T-cell (primary cell): ENCODE measurements around the gene RAB20. TPM values are rescaled to one million over a fixed set of nuclear protein-coding genes. Genes with fewer than 3 reads are reported as not detected.

Experiments used
- ATAC-seq, 4 experiments: fragments of 200-7000 bp in 3 of 4; fragments of 150-1000 bp in 1 of 4; cut with Tn5 transposase; replicated peaks in 1 of 4; 1 replicate in 3 of 4; 2 replicates in 1 of 4; pipeline ENCODE4 v1.10.0; 2021; ENCODE audit warnings: moderate library complexity in 3 of 4, mild to moderate bottlenecking in 2 of 4, moderate number of reproducible peaks in 1 of 4
- CTCF ChIA-PET, 2 donors: fragments of 300-600 bp; sonication (Branson Sonifier 250); formaldehyde crosslinking; loops; one replicate each; lab custom pipeline; 2022; ENCODE audit warnings: antibody characterized with exemption in 2 of 2; lab: Charles Lee
- POLR2A ChIA-PET, 2 donors: fragments of 300-600 bp; sonication (Branson Sonifier 250); formaldehyde crosslinking; loops; one replicate each; lab custom pipeline; 2022; ENCODE audit warnings: antibody characterized with exemption in 2 of 2; lab: Charles Lee
- DNase-seq, 35 experiments: peaks; one replicate each; pipeline versions ENCODE4 v3.0.0 to v3.0.0-alpha.2; 2013 to 2023
- H3K27ac ChIP-seq: one replicate; pipeline ENCODE4 v1.5.1; 2013; ENCODE audit warnings: low read length
- H3K27me3 ChIP-seq, 2 experiments: replicated peaks in 1 of 2; 1 replicate in 1 of 2; 2 replicates in 1 of 2; pipeline versions ENCODE4 v1.6.1 to v1.7.0; 2013; ENCODE audit warnings: low read length in 1 of 2, mixed read lengths in 1 of 2; ENCODE audit not compliant: control insufficient read depth in 2 of 2, insufficient read depth in 2 of 2; ENCODE audit errors: extremely low read depth in 1 of 2
- H3K36me3 ChIP-seq, 2 donors: 1 replicate in 1 of 2; 2 replicates in 1 of 2; pipeline versions ENCODE4 v1.6.1 to v1.7.0; 2013; ENCODE audit warnings: low read length in 1 of 2; ENCODE audit not compliant: control insufficient read depth in 2 of 2, insufficient read depth in 1 of 2; ENCODE audit errors: extremely low read depth in 1 of 2
- H3K4me1 ChIP-seq, 2 experiments: 1 replicate in 1 of 2; 2 replicates in 1 of 2; pipeline versions ENCODE4 v1.6.1 to v1.7.0; 2013; ENCODE audit warnings: low read length in 2 of 2, mixed read lengths in 1 of 2; ENCODE audit not compliant: insufficient read depth in 2 of 2, control insufficient read depth in 1 of 2; ENCODE audit errors: extremely low read depth in 1 of 2
- H3K4me3 ChIP-seq, 2 donors: 1 replicate in 1 of 2; 2 replicates in 1 of 2; pipeline versions ENCODE4 v1.5.1 to v1.7.0; 2013; ENCODE audit warnings: mild to moderate bottlenecking in 2 of 2, low read length in 1 of 2, moderate library complexity in 1 of 2; ENCODE audit not compliant: control insufficient read depth in 1 of 2; ENCODE audit errors: extremely low read depth in 1 of 2
- H3K9me3 ChIP-seq: 2 replicates; pipeline ENCODE4 v1.7.0; 2013
- H3K27ac Mint-ChIP-seq, 2 donors: one replicate each; pipeline ENCODE4 v1.8.0; 2020 to 2021; ENCODE audit warnings: mild to moderate bottlenecking in 2 of 2, mixed read lengths in 2 of 2
- H3K27me3 Mint-ChIP-seq, 2 donors: one replicate each; pipeline ENCODE4 v1.8.0; 2021 to 2022; ENCODE audit warnings: mixed read lengths in 2 of 2
- H3K36me3 Mint-ChIP-seq: one replicate; pipeline ENCODE4 v1.8.0; 2021; ENCODE audit warnings: mixed read lengths
- H3K4me1 Mint-ChIP-seq, 3 donors: one replicate each; pipeline ENCODE4 v1.8.0; 2020 to 2022; ENCODE audit warnings: mixed read lengths in 3 of 3, mild to moderate bottlenecking in 1 of 3
- H3K4me3 Mint-ChIP-seq, 3 donors: one replicate each; pipeline ENCODE4 v1.8.0; 2020 to 2022; ENCODE audit warnings: mild to moderate bottlenecking in 3 of 3, mixed read lengths in 3 of 3, moderate library complexity in 3 of 3
- H3K9me3 Mint-ChIP-seq, 3 donors: one replicate each; pipeline ENCODE4 v1.8.0; 2020 to 2022; ENCODE audit warnings: mixed read lengths in 3 of 3
- WGBS: methylation state at CpG from one replicate; pipeline ENCODE4 v1.1.5; 2013; ENCODE audit warnings: missing lambda C conversion rate; ENCODE audit not compliant: insufficient coverage; 5-methylcytosine and 5-hydroxymethylcytosine counted together
- total RNA-seq, 35 experiments: library from RNA in 6 of 35; stranded (reverse) in 6 of 35; fragments of 120-200 nt in 1 of 35; gene quantifications; one replicate each; pipeline versions ENCODE4 v1.2.1 to v1.2.4 and lab custom pipeline; 2013 to 2026

Gene RAB20
- total RNA-seq, 5 donors from 2014 or later (not counting 1 experiment from before 2014, with no cell fraction given), result 0.47 to 3.1 (median 2.1) TPM

DNA sequence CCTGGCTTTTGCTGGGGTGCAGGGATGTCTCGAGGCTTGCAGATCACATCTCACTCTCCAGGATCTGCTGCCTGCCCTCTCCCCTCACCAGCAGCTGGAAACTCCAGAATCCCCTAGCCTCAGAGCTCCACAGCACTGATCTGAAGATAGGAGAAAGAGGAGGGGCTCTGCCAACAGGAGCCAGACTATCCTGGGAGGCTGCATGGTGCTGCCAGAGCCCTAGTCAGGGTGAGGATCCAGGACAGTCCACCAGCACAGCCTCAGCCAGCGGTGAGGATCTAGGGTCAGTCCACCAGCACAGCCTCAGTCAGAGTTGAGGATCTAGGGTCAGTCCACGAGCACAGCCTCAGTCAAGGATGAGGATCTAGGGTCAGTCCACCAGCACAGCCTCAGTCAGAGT, 65.2 kb downstream of the RAB20 start:
- Mint-ChIP-seq H3K27me3 (peaks cover 0 to 2% of the 10 kb centered on the region in 2 donors), H3K9me3 (peaks cover 3 to 4% (median 3%) of the 10 kb centered on the region in 3 donors), H3K36me3 (no peaks in the 10 kb centered on the region), H3K4me1 (no peaks in the 10 kb centered on the region), H3K4me3 (no peak overlapping the region), H3K27ac (no peak overlapping the region)
- CTCF ChIA-PET, result no interaction called here
- no peaks in the 10 kb centered on the region for H3K36me3 ChIP-seq
- H3K27me3 ChIP-seq, result peaks cover 0 to 18% of the 10 kb centered on the region in 2 experiments
- POLR2A ChIA-PET, result no interaction called here
- H3K4me3 ChIP-seq, result no peak overlapping the region
- WGBS, result 68% methylated on average over 2 of the region's 3 CpGs
- H3K4me1 ChIP-seq, result no peaks in the 10 kb centered on the region
- ATAC-seq (no peak), DNase-seq (no peak)
- H3K9me3 ChIP-seq, result no peaks in the 10 kb centered on the region
- no peak overlapping the region for H3K27ac ChIP-seq

DNA sequence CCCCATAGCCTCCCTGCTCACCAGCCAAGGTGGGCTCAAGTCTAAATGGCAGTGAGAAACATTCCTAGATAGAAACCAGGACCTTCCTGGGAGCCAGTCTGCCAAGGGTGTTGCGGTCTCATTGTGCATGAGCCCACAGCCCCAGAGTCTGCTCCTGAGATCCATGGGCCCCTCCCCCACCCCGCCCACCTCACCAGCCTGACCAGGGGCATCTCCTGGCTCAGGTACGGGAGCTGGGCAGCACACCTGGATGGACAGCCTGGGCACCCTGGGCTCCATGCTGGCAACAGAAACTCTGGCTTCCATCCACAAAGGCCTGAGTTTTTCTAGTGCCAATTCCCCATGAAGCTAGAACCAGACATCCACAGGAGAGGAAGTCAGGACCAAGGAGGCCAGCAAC, 65.6 kb downstream of the RAB20 start:
- ChIA-PET POLR2A (no interaction called here), CTCF (no interaction called here)
- H3K9me3 ChIP-seq, result no peaks in the 10 kb centered on the region
- H3K27me3 ChIP-seq, result peaks cover 0 to 15% of the 10 kb centered on the region in 2 experiments
- no peaks in the 10 kb centered on the region for H3K36me3 ChIP-seq
- H3K4me1 ChIP-seq, result no peaks in the 10 kb centered on the region
- Mint-ChIP-seq H3K9me3 (peaks cover 3% of the 10 kb centered on the region in 3 donors), H3K27me3 (peaks cover 0 to 2% of the 10 kb centered on the region in 2 donors), H3K27ac (no peak overlapping the region), H3K36me3 (no peaks in the 10 kb centered on the region), H3K4me3 (no peak overlapping the region), H3K4me1 (no peaks in the 10 kb centered on the region)
- DNase-seq (no peak), ATAC-seq (no peak)
- WGBS, result 74% methylated on average over 3 of the region's 3 CpGs
- H3K27ac ChIP-seq, result no peak overlapping the region
- H3K4me3 ChIP-seq, result no peak overlapping the region

DNA sequence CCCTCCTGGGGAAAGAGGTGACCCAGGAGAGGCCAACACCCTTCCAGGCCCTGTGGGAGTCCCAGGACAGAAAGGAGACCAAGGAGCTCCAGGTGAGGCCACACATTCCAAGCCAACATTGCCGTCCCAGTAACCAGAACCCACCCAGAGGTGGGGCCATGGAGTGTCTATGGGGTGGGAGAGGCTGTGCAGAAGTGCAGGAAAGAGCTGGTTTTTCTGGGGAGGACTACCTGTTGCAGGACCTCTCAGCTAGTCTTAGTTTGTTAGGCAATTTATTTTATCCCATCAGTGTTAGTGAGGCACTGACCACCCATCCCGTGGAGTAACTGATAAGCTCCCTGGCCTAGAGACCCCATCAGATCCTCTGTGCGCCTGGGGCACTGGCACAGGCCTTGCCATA, 66.1 kb downstream of the RAB20 start:
- Histone ChIP-seq H3K4me1 (no peaks in the 10 kb centered on the region), H3K4me3 (no peak overlapping the region), H3K9me3 (no peaks in the 10 kb centered on the region), H3K36me3 (no peaks in the 10 kb centered on the region), H3K27me3 (peaks cover 0 to 15% of the 10 kb centered on the region in 2 experiments), H3K27ac (no peak overlapping the region)
- ATAC-seq (no peak), DNase-seq (no peak)
- H3K4me1 Mint-ChIP-seq, result no peaks in the 10 kb centered on the region
- H3K4me3 Mint-ChIP-seq, result no peak overlapping the region
- ChIA-PET POLR2A (no interaction called here), CTCF (no interaction called here)
- peaks cover 0 to 3% (median 3%) of the 10 kb centered on the region in 3 donors for H3K9me3 Mint-ChIP-seq
- 60% methylated on average over 1 of the region's 3 CpGs for WGBS
- no peak overlapping the region for H3K27ac Mint-ChIP-seq
- H3K36me3 Mint-ChIP-seq, result no peaks in the 10 kb centered on the region
- H3K27me3 Mint-ChIP-seq, result peaks cover 0 to 2% of the 10 kb centered on the region in 2 donors

DNA sequence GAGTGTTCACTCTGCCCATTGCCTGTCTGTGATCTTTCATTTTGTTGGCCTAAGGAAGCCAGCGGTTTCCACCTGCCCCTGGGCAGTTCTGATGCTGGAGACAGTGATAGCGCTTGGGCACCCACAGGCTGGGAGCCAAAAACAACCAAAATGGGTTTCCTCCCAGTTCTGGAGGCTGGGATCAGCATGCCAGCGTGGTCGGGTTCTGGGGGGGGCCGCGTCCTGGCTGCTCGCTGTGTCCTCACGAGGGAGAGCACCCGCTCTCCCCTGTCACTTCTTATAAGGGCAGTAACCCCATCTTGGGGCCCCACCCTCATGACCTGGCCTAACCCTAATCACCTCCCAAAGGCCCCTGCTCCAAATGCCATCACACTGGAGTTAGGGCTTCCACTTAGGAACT, 67.9 kb downstream of the RAB20 start:
- no peak overlapping the region for H3K4me3 Mint-ChIP-seq
- no peaks in the 10 kb centered on the region for H3K36me3 ChIP-seq
- no peak overlapping the region for H3K27ac Mint-ChIP-seq
- no peak overlapping the region for H3K27ac ChIP-seq
- 74% methylated on average over 4 of the region's 9 CpGs for WGBS
- POLR2A ChIA-PET, result no interaction called here
- H3K27me3 ChIP-seq, result peaks cover 0 to 15% of the 10 kb centered on the region in 2 experiments
- H3K9me3 Mint-ChIP-seq, result no peaks in the 10 kb centered on the region
- no peaks in the 10 kb centered on the region for H3K4me1 Mint-ChIP-seq
- no peak overlapping the region for H3K4me3 ChIP-seq
- DNase-seq (no peak), ATAC-seq (no peak)
- CTCF ChIA-PET, result no interaction called here
- no peaks in the 10 kb centered on the region for H3K9me3 ChIP-seq
- H3K36me3 Mint-ChIP-seq, result no peaks in the 10 kb centered on the region
- H3K27me3 Mint-ChIP-seq, result no peaks in the 10 kb centered on the region
- H3K4me1 ChIP-seq, result no peaks in the 10 kb centered on the region

DNA sequence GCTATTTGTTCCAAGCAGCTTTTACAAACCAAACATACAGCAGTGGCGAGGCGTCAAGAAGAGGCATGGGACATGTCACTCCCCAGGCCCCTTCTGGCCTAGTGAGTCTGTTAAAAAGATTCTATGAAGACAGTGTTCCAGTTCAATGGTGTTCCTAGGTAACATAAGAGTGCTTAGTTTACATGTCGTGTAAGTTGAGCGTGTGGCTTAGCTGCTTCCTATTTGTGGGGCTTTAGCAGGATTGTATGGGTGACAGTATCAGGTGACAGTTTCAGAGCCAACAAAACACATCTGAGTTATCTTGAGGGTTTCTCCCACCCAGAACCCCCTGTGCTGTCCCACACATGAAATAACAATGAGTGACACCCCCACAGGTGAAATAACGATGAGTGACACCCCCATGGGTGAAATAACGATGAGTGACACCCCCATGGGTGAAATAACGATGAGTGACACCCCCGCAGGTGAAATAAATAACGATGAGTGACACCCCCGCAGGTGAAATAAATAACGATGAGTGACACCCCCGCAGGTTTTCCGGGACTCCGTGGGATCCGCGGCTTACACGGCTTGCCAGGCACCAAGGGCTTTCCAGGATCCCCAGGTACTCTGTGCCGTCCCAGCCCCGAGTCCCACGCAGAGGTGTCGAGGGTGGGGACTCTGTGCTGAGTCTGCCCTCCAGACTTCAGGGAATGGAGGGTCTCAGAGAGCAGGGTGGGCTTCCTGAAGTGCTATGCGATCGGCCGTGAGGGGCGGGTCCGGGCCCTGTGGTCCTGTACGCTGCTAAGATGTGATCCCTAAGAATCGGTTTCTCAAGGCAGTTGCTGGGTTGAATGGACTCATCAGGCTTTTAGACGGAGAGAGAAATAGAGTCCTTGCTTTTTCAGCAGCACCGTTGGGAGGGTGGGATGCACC, 68.6 kb downstream of the RAB20 start:
- Histone ChIP-seq H3K4me3 (no peak overlapping the region), H3K36me3 (no peaks in the 10 kb centered on the region), H3K9me3 (no peaks in the 10 kb centered on the region), H3K27me3 (peaks cover 0 to 15% of the 10 kb centered on the region in 2 experiments), H3K4me1 (no peaks in the 10 kb centered on the region), H3K27ac (no peak overlapping the region)
- Mint-ChIP-seq H3K27ac (no peak overlapping the region), H3K4me3 (no peak overlapping the region), H3K4me1 (no peaks in the 10 kb centered on the region), H3K27me3 (no peaks in the 10 kb centered on the region), H3K9me3 (no peaks in the 10 kb centered on the region), H3K36me3 (no peaks in the 10 kb centered on the region)
- ATAC-seq, result no peak
- CTCF ChIA-PET, result no interaction called here
- DNase-seq, result no peak
- POLR2A ChIA-PET, result no interaction called here
- WGBS, result 90% methylated on average over 25 of the region's 30 CpGs

DNA sequence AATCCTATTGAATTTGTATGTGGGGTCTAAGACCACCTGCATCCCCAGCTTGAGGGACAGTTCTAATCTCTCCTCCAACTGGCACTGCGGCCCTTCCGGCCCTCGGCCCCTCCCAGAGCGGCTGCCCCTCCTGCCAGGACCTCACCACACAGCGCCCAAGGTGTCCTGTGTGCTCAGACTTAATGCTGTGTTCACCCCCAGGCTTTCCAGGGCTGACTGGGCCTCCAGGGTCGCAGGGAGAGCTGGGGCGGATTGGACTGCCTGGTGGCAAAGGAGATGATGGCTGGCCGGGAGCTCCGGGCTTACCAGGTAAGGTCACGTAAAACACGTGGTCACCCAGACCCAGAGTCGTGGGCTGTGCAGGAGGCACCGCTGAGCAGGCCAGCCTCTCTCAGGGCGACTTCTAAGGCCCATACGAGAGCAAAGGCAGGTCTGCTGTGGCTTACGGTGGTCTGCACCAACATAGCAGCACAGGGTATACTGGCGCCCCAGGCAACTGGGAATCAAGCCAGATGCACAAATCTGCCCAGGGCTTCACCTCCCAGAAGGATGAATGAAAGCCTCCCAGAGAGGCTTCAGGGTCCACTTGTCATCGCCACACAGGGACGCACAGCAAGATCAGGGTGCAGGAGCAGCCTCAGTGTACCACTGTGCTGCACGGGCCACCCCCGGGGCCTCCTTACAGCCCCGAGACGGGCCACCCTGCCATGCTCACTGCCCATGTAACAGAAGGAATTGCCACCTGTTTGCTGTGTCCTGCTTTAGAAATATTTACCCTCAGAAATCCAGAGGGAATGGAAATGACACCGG, 69.4 kb downstream of the RAB20 start:
- H3K9me3 Mint-ChIP-seq, result no peaks in the 10 kb centered on the region
- Histone ChIP-seq H3K27ac (no peak overlapping the region), H3K4me3 (no peak overlapping the region), H3K36me3 (no peaks in the 10 kb centered on the region), H3K4me1 (no peaks in the 10 kb centered on the region), H3K9me3 (no peaks in the 10 kb centered on the region), H3K27me3 (peaks cover 0 to 14% of the 10 kb centered on the region in 2 experiments)
- H3K27me3 Mint-ChIP-seq, result no peaks in the 10 kb centered on the region
- POLR2A ChIA-PET, result no interaction called here
- ATAC-seq (no peak), DNase-seq (no peak)
- 82% methylated on average over 23 of the region's 24 CpGs for WGBS
- no peak overlapping the region for H3K4me3 Mint-ChIP-seq
- no peaks in the 10 kb centered on the region for H3K36me3 Mint-ChIP-seq
- CTCF ChIA-PET, result no interaction called here
- H3K4me1 Mint-ChIP-seq, result no peaks in the 10 kb centered on the region
- no peak overlapping the region for H3K27ac Mint-ChIP-seq
